Pons (tissue), 1 donor: Measurements from ENCODE around the gene GALP.
"Not testable (repeated sequence)": the region's sequence is repeated elsewhere in the genome, so short reads cannot be mapped to it uniquely, and the experiment has no call there.

Experiments used
- DNase-seq: peaks from one replicate; pipeline ENCODE4 v3.0.0-alpha.2; 2016; ENCODE audit warnings: low spot score

The GALP gene

GRCh38 chr19:56148096-56148495, 27.7 kb upstream of the GALP start:
- DNase-seq, result no peak

- DNase-seq, result not testable (repeated sequence)
These were observed 26.7 kb upstream of the GALP start for GRCh38 chr19:56148955-56149655.

- no peak for DNase-seq
These were observed 26.2 kb upstream of the GALP start for GRCh38 chr19:56149656-56150038.

GRCh38 chr19:56150358-56150757, 25.4 kb upstream of the GALP start:
- no peak for DNase-seq

- DNase-seq, result no peak
These were observed 23.2 kb upstream of the GALP start for GRCh38 chr19:56152644-56153043.

GRCh38 chr19:56153507-56153906, 22.3 kb upstream of the GALP start:
- DNase-seq, result no peak

GRCh38 chr19:56155124-56155687, 20.6 kb upstream of the GALP start:
- no peak for DNase-seq

GRCh38 chr19:56156768-56157167, 19.0 kb upstream of the GALP start:
- DNase-seq, result no peak

GRCh38 chr19:56158170-56158757, 17.5 kb upstream of the GALP start:
- no peak for DNase-seq

- DNase-seq, result no peak
These were observed 16.7 kb upstream of the GALP start for GRCh38 chr19:56159009-56159559.

- DNase-seq, result no peak
These were observed 16.1 kb upstream of the GALP start for GRCh38 chr19:56159622-56160271.

GRCh38 chr19:56161534-56161933, 14.3 kb upstream of the GALP start:
- no peak for DNase-seq

GRCh38 chr19:56162258-56162657, 13.6 kb upstream of the GALP start:
- no peak for DNase-seq

- no peak for DNase-seq
These were observed 12.7 kb upstream of the GALP start for GRCh38 chr19:56163097-56163496.

- DNase-seq, result no peak
These were observed 8.7 kb upstream of the GALP start for GRCh38 chr19:56167064-56167578.

GRCh38 chr19:56170261-56170660, 5.5 kb upstream of the GALP start:
- no peak for DNase-seq

GRCh38 chr19:56174086-56174485, 1.7 kb upstream of the GALP start:
- no peak for DNase-seq

- DNase-seq, result no peak
These were observed 1.3 kb upstream of the GALP start for GRCh38 chr19:56174550-56174949.

- not testable (repeated sequence) for DNase-seq
These were observed 502 bp downstream of the GALP start for GRCh38 chr19:56176310-56176709.

GRCh38 chr19:56176881-56177280, 1.1 kb downstream of the GALP start:
- DNase-seq, result no peak

- DNase-seq, result no peak
These were observed 1.9 kb downstream of the GALP start for GRCh38 chr19:56177564-56178243.

GRCh38 chr19:56189785-56190184, 14.0 kb downstream of the GALP start:
- no peak for DNase-seq
